Progenitor cell of endocrine pancreas (in vitro differentiated cells): ENCODE measurements around the gene ADIG. TPM values are rescaled to one million over a fixed set of nuclear protein-coding genes. Genes with fewer than 3 reads are reported as not detected.

Source experiments
- DNase-seq: peaks from one replicate; pipeline ENCODE4 v3.0.0; 2021; ENCODE audit warnings: low spot score; ENCODE audit not compliant: unreplicated experiment
- H3K27ac Mint-ChIP-seq: 2 replicates; pipeline ENCODE4 v1.8.0; 2021; ENCODE audit warnings: mild to moderate bottlenecking, moderate library complexity, mixed read lengths
- H3K27me3 Mint-ChIP-seq: 2 replicates; pipeline ENCODE4 v1.8.0; 2021; ENCODE audit warnings: mixed read lengths
- H3K36me3 Mint-ChIP-seq: 2 replicates; pipeline ENCODE4 v1.8.0; 2022; ENCODE audit warnings: mixed read lengths; ENCODE audit not compliant: insufficient read depth
- H3K4me1 Mint-ChIP-seq: 2 replicates; pipeline ENCODE4 v1.8.0; 2021; ENCODE audit warnings: low read depth, mixed read lengths
- H3K4me3 Mint-ChIP-seq: 2 replicates; pipeline ENCODE4 v1.8.0; 2021; ENCODE audit warnings: low read depth, mild to moderate bottlenecking, moderate library complexity, mixed read lengths
- H3K9me3 Mint-ChIP-seq: 2 replicates; pipeline ENCODE4 v1.8.0; 2021; ENCODE audit warnings: low read depth, mixed read lengths
- CTCF ChIP-seq: fragments of 200-600 bp; sonication (generic); IDR thresholded peaks from one replicate; pipeline ENCODE4 v1.5.0; 2021; ENCODE audit warnings: antibody characterized with exemption, mild to moderate bottlenecking; ENCODE audit not compliant: unreplicated experiment
- total RNA-seq: library from RNA; stranded (reverse); gene quantifications from 2 replicates; pipeline ENCODE4 v1.2.1, GENCODE V29; 2021

The ADIG gene
- total RNA-seq, 1 donor from 2014 or later: not detected

- no peak overlapping the region for H3K4me3 Mint-ChIP-seq
- DNase-seq: no peak
- H3K27me3 Mint-ChIP-seq: peaks cover 57% of the 10 kb centered on the region
- TF ChIP-seq CTCF: no peak
- no peaks in the 10 kb centered on the region for H3K36me3 Mint-ChIP-seq
- no peaks in the 10 kb centered on the region for H3K4me1 Mint-ChIP-seq
- H3K9me3 Mint-ChIP-seq: no peaks in the 10 kb centered on the region
- no peak overlapping the region for H3K27ac Mint-ChIP-seq
Observed at GRCh38 chr20:38599410-38599882, 18.4 kb downstream of the ADIG start.

DNA sequence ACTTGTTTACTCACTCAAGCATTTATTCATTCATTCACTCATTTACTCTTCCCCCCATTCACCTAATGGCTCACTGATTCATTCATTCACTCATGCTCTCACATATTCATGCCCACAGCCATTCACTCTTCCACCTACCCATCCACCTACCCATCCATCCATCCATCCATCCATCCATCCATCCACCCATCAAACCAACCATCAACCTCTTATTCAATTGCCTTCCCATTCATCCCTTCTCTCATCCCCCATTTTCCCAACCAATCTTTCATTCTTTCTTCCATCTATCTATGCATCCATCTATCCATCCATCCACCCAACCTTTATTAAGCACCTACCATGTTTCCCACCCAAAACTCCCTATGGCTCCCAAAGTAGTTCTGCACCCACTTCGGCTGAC lies 19.1 kb downstream of the ADIG start:
- TF ChIP-seq CTCF: no peak
- Mint-ChIP-seq H3K27ac (no peak overlapping the region), H3K9me3 (no peaks in the 10 kb centered on the region), H3K36me3 (no peaks in the 10 kb centered on the region), H3K4me1 (peaks cover 3% of the 10 kb centered on the region), H3K4me3 (no peak overlapping the region), H3K27me3 (peaks cover 57% of the 10 kb centered on the region)
- no peak for DNase-seq

DNA sequence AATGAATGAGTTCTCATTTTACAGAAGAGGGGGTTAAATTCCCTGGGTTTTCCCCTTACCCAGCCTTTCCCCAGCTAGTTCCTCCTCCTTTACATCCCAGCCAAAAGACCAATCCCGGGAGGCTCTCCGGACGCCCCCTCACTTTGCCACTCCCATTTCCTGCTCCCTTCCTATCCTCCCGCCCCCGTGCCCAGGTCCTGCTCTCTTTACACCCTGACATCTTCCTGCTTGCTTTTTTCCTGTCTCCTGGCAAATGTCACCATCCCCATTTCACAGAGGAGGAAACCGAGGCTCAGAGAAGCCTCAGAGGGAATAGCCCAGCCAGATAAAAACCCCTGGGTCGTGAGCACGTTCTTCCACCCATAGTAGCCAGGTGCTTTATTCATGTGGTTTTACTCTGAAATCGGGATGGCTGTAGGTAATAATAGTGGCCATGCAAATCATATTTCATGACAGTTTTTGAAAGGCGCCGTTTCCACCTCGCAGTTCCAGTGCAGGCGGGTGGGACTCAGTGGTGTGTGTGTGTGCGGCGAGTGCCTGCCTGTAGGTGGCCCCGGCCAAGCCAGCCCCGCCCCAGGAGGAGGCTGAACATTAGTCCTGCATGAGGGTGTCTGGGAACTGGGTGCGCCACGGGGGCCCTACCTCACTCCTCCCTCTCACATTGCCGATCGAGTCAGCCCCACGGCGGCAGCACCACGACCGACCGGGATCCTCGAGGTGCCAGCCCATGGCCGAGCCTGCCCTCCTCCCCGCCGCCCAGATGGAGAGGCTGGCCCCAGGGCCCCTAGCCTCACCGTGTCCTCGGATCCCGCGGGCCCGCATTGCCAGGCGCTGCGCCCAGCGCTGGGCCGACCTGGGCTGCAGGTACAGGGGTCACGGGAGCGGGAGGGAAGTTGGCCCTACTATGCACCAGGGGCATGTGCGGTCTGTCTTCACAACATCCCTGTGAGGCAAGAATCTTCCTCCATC lies 20.5 kb downstream of the ADIG start, which contains the start of gene ARHGAP40:
TSS of gene ARHGAP40 (plus strand) at position 594 of the 969 bp plus-strand sequence.
- no peak within 1 kb of the TSS for H3K27ac Mint-ChIP-seq
- DNase-seq: no peak
- peaks cover 59% of the 10 kb centered on the region for H3K27me3 Mint-ChIP-seq
- H3K4me3 Mint-ChIP-seq: no peak within 1 kb of the TSS
- TF ChIP-seq CTCF: peak; percentile 38
- peaks cover 4% of the 10 kb centered on the region for H3K4me1 Mint-ChIP-seq
- no peaks in the 10 kb centered on the region for H3K9me3 Mint-ChIP-seq
- H3K36me3 Mint-ChIP-seq: no peaks in the 10 kb centered on the region

DNA sequence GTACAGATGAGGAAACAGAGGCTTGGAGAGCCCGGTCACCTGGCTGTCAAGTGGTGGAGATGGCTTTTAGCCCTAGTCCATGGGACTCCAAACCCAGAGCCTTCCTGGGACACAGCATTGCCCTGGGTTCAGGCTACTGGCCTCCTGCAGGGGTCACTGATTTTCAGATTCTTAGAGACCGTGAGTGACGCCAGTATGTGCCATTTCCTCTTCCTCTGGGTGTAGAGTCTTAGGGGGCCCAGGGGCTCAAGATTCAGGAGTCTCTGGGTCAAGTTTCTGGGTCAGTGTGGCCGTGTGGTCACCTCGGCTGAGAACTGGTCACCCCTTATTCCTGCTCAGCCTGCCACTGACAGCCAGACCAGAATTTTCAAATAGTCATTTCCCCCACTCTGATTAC lies 21.2 kb downstream of the ADIG start:
- Mint-ChIP-seq H3K4me3 (no peak overlapping the region), H3K9me3 (no peaks in the 10 kb centered on the region), H3K36me3 (no peaks in the 10 kb centered on the region), H3K27ac (no peak overlapping the region), H3K4me1 (peaks cover 4% of the 10 kb centered on the region), H3K27me3 (peaks cover 59% of the 10 kb centered on the region)
- TF ChIP-seq CTCF: no peak
- no peak for DNase-seq

DNA sequence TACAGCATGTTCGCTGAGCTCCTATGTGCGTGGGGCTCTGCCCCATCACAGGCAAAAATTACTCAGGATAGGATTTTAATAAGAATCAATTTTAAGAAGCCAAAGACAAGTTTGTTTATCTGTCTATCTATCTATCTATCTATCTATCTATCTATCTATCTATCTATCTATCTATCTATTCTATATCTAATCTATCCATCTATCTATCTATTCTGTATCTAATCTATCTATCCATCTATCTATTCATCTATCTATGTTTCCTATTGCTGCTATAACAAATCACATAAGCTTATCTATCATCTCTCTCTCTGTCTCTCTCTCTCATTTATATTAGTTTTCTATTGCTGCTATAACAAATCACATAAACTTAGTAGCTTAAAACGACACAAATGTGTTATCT lies 22.3 kb downstream of the ADIG start:
- no peak for DNase-seq
- Mint-ChIP-seq H3K27ac (no peak overlapping the region), H3K4me1 (peaks cover 4% of the 10 kb centered on the region), H3K36me3 (no peaks in the 10 kb centered on the region), H3K27me3 (peaks cover 57% of the 10 kb centered on the region), H3K9me3 (no peaks in the 10 kb centered on the region), H3K4me3 (no peak overlapping the region)
- TF ChIP-seq CTCF: no peak
